Body of pancreas (tissue), 4 donors: Measurements from ENCODE around the gene ATP11C.

Source experiments
- CTCF ChIP-seq, 7 experiments: fragments of 450-650 bp in 4 of 7; fragments of 200-600 bp in 3 of 7; sonication (generic) in 3 of 7; IDR thresholded peaks; one replicate each; pipeline ENCODE4 v1.5.1; 2016 to 2019; ENCODE audit warnings: antibody characterized with exemption in 7 of 7
- POLR2A ChIP-seq, 3 donors: fragments of 450-650 bp; IDR thresholded peaks; one replicate each; pipeline ENCODE4 v1.6.1; 2016; ENCODE audit warnings: antibody characterized with exemption in 3 of 3, mild to moderate bottlenecking in 2 of 3

- no peak for TF ChIP-seq POLR2A (IDR thresholded peaks at IDR 0.05)
- TF ChIP-seq CTCF (IDR thresholded peaks at IDR 0.05), result no peak
These were observed 88.0 kb downstream of the ATP11C start for GRCh38 chrX:139844884-139845283.
